GM06990 (cell line): ENCODE measurements around the gene SOX18.

Experiments used
- DNase-seq: peaks from one replicate; pipeline ENCODE4 v3.0.0-alpha.2; 2011; ENCODE audit not compliant: insufficient read length; ENCODE audit errors: extremely low read depth
- H3K27me3 ChIP-seq: replicated peaks from 2 replicates; pipeline ENCODE4 v1.6.0; 2011; ENCODE audit warnings: low read length; ENCODE audit not compliant: control insufficient read depth, insufficient read depth
- H3K36me3 ChIP-seq: 2 replicates; pipeline ENCODE4 v1.5.1; 2011; ENCODE audit warnings: low read length; ENCODE audit not compliant: control insufficient read depth, insufficient read depth
- H3K4me3 ChIP-seq: replicated peaks from 2 replicates; pipeline ENCODE4 v1.5.1; 2011; ENCODE audit warnings: low read depth, mild to moderate bottlenecking, control low read depth, low read length
- TF ChIP-seq, protein P1 (sequence below): IDR thresholded peaks from 2 replicates; pipeline ENCODE4 v1.5.1; 2011; ENCODE audit warnings: low read length, control low read depth, mild to moderate bottlenecking, inconsistent platforms; ENCODE audit not compliant: insufficient read depth, poor library complexity, severe bottlenecking

Gene SOX18

GRCh38 chr20:64001607-64002011 is 47.8 kb downstream of the SOX18 start:
- Histone ChIP-seq H3K36me3 (peaks cover 44% of the 10 kb centered on the region), H3K27me3 (no peaks in the 10 kb centered on the region), H3K4me3 (no peak overlapping the region)
- DNase-seq, result no peak
- TF ChIP-seq, protein P1, sequence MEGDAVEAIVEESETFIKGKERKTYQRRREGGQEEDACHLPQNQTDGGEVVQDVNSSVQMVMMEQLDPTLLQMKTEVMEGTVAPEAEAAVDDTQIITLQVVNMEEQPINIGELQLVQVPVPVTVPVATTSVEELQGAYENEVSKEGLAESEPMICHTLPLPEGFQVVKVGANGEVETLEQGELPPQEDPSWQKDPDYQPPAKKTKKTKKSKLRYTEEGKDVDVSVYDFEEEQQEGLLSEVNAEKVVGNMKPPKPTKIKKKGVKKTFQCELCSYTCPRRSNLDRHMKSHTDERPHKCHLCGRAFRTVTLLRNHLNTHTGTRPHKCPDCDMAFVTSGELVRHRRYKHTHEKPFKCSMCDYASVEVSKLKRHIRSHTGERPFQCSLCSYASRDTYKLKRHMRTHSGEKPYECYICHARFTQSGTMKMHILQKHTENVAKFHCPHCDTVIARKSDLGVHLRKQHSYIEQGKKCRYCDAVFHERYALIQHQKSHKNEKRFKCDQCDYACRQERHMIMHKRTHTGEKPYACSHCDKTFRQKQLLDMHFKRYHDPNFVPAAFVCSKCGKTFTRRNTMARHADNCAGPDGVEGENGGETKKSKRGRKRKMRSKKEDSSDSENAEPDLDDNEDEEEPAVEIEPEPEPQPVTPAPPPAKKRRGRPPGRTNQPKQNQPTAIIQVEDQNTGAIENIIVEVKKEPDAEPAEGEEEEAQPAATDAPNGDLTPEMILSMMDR, result no peak

GRCh38 chr20:64000906-64001305 is 48.5 kb downstream of the SOX18 start:
- TF ChIP-seq, protein P1, result no peak
- no peaks in the 10 kb centered on the region for H3K27me3 ChIP-seq
- no peak overlapping the region for H3K4me3 ChIP-seq
- no peak for DNase-seq
- H3K36me3 ChIP-seq, result peaks cover 46% of the 10 kb centered on the region
